GM13976 (cell line): ENCODE measurements around the gene RNU11.
"Not testable (repeated sequence)": the region's sequence is repeated elsewhere in the genome, so short reads cannot be mapped to it uniquely, and the experiment has no call there.

Experiments
- DNase-seq: peaks from one replicate; pipeline ENCODE4 v3.0.0; 2012; ENCODE audit warnings: low spot score
- CTCF ChIP-seq: IDR thresholded peaks from 2 replicates; pipeline ENCODE4 v1.5.1; 2012; ENCODE audit warnings: borderline replicate concordance, mild to moderate bottlenecking; ENCODE audit not compliant: insufficient read depth; ENCODE audit errors: extremely low read depth, missing control alignments, control extremely low read depth
- in situ Hi-C: fragments of 300-500 bp; cut with MboI; formaldehyde crosslinking; loops from one replicate; pipeline ENCODE4 v1.12.0; 2022; ENCODE audit warnings: low sequenced_read_pairs, mixed read lengths, inconsistent platforms; ENCODE audit not compliant: unreplicated experiment

RNU11 gene

GRCh38 chr1:28675924-28676257 lies 27.5 kb downstream of the RNU11 start:
- TF ChIP-seq CTCF: no peak
- in situ Hi-C loops: no loop called here
- no peak for DNase-seq

- in situ Hi-C loops: no loop called here
- TF ChIP-seq CTCF: no peak
- no peak for DNase-seq
These were observed 31.8 kb downstream of the RNU11 start for GRCh38 chr1:28680151-28680550.

DNA sequence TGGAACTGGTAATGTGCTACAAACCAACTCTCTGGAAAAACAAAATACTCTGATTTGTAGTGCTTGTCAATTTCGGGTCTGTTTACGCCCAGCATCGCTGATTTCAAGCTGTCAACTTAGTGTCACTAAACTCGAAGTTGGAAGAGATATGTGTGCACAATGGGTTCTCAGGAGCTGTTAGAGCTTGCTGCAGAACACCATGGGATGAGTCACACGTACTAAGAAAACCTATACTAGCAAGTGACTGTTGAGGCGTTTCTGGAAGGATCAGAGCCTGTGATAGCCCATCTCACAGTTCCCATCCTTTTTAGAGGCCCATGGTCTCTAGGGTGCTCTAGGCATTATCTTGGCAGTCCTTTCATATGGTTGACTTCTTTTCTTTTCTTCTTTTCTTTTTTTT lies 34.4 kb downstream of the RNU11 start:
- no peak for TF ChIP-seq CTCF
- in situ Hi-C loops: no loop called here

GRCh38 chr1:28684937-28685336 lies 36.5 kb downstream of the RNU11 start:
- no peak for TF ChIP-seq CTCF
- in situ Hi-C loops: no loop called here
- no peak for DNase-seq

More for the DNA sequence above, 34.4 kb downstream of the RNU11 start:
- no peak for DNase-seq

GRCh38 chr1:28691627-28692026 lies 43.2 kb downstream of the RNU11 start:
- DNase-seq, in situ Hi-C loops: not testable (repeated sequence)
